Prostate gland (tissue), 2 donors: ENCODE results near the gene WDR5. TPM values are rescaled to one million over a fixed set of nuclear protein-coding genes. Genes with fewer than 3 reads are reported as not detected.
A peak's percentile ranks its signal among the peaks of the same experiment; 100 is the strongest.

Experiments used
- DNase-seq: peaks from one replicate; pipeline ENCODE4 v3.0.0-alpha.2; 2019; ENCODE audit warnings: low spot score
- H3K27ac ChIP-seq, 2 donors: fragments of 200-600 bp; sonication (generic); 2 replicates each; pipeline ENCODE4 v1.5.1; 2017 to 2019
- H3K27me3 ChIP-seq: fragments of 200-600 bp; sonication (generic); replicated peaks from 2 replicates; pipeline ENCODE4 v1.5.1; 2019; ENCODE audit not compliant: insufficient read depth
- H3K36me3 ChIP-seq, 2 donors: fragments of 200-600 bp; sonication (generic); 1 replicate in 1 of 2; 2 replicates in 1 of 2; pipeline versions ENCODE4 v1.5.1 to v1.8.1; 2017 to 2019
- H3K4me1 ChIP-seq: fragments of 200-600 bp; sonication (generic); replicated peaks from 2 replicates; pipeline ENCODE4 v1.5.1; 2019
- H3K4me3 ChIP-seq, 2 donors: fragments of 200-600 bp; sonication (generic); 2 replicates each; pipeline ENCODE4 v1.5.1; 2017 to 2019
- H3K9me3 ChIP-seq: fragments of 200-600 bp; sonication (generic); 2 replicates; pipeline ENCODE4 v1.5.1; 2017
- CTCF ChIP-seq, 4 experiments: fragments of 200-600 bp in 2 of 4; fragments of 450-650 bp in 2 of 4; sonication (generic) in 2 of 4; IDR thresholded peaks; 1 replicate in 3 of 4; 2 replicates in 1 of 4; pipeline ENCODE4 v1.5.1; 2016 to 2019; ENCODE audit warnings: antibody characterized with exemption in 4 of 4, mild to moderate bottlenecking in 2 of 4, moderate library complexity in 2 of 4
- POLR2A ChIP-seq: fragments of 450-650 bp; IDR thresholded peaks from one replicate; pipeline ENCODE4 v1.6.1; 2016; ENCODE audit warnings: antibody characterized with exemption, mild to moderate bottlenecking
- POLR2AphosphoS5 ChIP-seq: sonication (generic); formaldehyde crosslinking; IDR thresholded peaks from one replicate; pipeline ENCODE4 v1.6.1; 2017; ENCODE audit warnings: antibody characterized with exemption
- WGBS: methylation state at CpG from one replicate; pipeline ENCODE4 v1.1.5; 2018; 5-methylcytosine and 5-hydroxymethylcytosine counted together
- intact Hi-C: fragments of 100-400 bp; cut with DNase I; formaldehyde crosslinking; loops from one replicate; pipeline ENCODE4 v1.14.2; 2022
- total RNA-seq, 2 donors: library from RNA; depleted of rRNA; stranded (reverse); fragments of >200 nt; gene quantifications; one replicate each; pipeline ENCODE4 v1.1.0, GENCODE V29; 2016

Gene WDR5
- total RNA-seq, 2 donors from 2014 or later: 28.6 to 67.9 TPM

- DNase-seq: no peak
- no peaks in the 10 kb centered on the region for H3K9me3 ChIP-seq
- H3K4me3 ChIP-seq: no peak overlapping the region
- no peaks in the 10 kb centered on the region for H3K27me3 ChIP-seq
- no peaks in the 10 kb centered on the region for H3K36me3 ChIP-seq
- WGBS: 41% methylated on average over 10 of the region's 20 CpGs
- TF ChIP-seq POLR2AphosphoS5 (no peak), CTCF (IDR thresholded peaks at IDR 0.05) (no peak), POLR2A (no peak)
- H3K27ac ChIP-seq: no peak overlapping the region
- intact Hi-C loops: loop anchor here (10.0 kb wide), 1 partner anchor 569 kb away; no protein-coding TSS in a partner anchor
- no peaks in the 10 kb centered on the region for H3K4me1 ChIP-seq
These were observed 39.5 kb downstream of the WDR5 start for GRCh38 chr9:134175291-134175807.

- 51% methylated on average over 33 of the region's 35 CpGs for whole genome bisulfite sequencing
- H3K27ac ChIP-seq: no peak overlapping the region
- TF ChIP-seq CTCF (IDR thresholded peaks at IDR 0.05): peak in 2 of 4 experiments; percentile 27 to 33
- no peak for TF ChIP-seq POLR2AphosphoS5
- H3K4me1 ChIP-seq: no peaks in the 10 kb centered on the region
- no peaks in the 10 kb centered on the region for H3K9me3 ChIP-seq
- DNase-seq: no peak
- H3K4me3 ChIP-seq: no peak overlapping the region
- no peaks in the 10 kb centered on the region for H3K27me3 ChIP-seq
- intact Hi-C loops: loop anchor here (10.0 kb wide), 1 partner anchor 569 kb away; no protein-coding TSS in a partner anchor
- H3K36me3 ChIP-seq: no peaks in the 10 kb centered on the region
These were observed 40.1 kb downstream of the WDR5 start for GRCh38 chr9:134175808-134176598.

- H3K4me1 ChIP-seq: no peaks in the 10 kb centered on the region
These were observed 40.7 kb downstream of the WDR5 start for GRCh38 chr9:134176599-134176968.

GRCh38 chr9:134177186-134177585 is 41.3 kb downstream of the WDR5 start:
- Histone ChIP-seq H3K27ac (no peak overlapping the region), H3K36me3 (no peaks in the 10 kb centered on the region), H3K9me3 (no peaks in the 10 kb centered on the region), H3K27me3 (no peaks in the 10 kb centered on the region), H3K4me3 (no peak overlapping the region), H3K4me1 (no peaks in the 10 kb centered on the region)
- intact Hi-C loops: loop anchor here (10.0 kb wide), 1 partner anchor 568 kb away; no protein-coding TSS in a partner anchor
- no peak for DNase-seq
- WGBS: 39% methylated on average over 6 of the region's 17 CpGs
- TF ChIP-seq POLR2A (no peak), CTCF (IDR thresholded peaks at IDR 0.05) (no peak), POLR2AphosphoS5 (no peak)

More at GRCh38 chr9:134176599-134176968, 40.7 kb downstream of the WDR5 start:
- intact Hi-C loops: loop anchor here (10.0 kb wide), 1 partner anchor 568 kb away; no protein-coding TSS in a partner anchor
- 54% methylated on average over 6 of the region's 6 CpGs for WGBS
- no peak overlapping the region for H3K4me3 ChIP-seq
- H3K36me3 ChIP-seq: no peaks in the 10 kb centered on the region
- H3K27me3 ChIP-seq: no peaks in the 10 kb centered on the region
- no peak overlapping the region for H3K27ac ChIP-seq
- no peak for DNase-seq
- TF ChIP-seq CTCF (IDR thresholded peaks at IDR 0.05) (no peak), POLR2AphosphoS5 (no peak)
- no peaks in the 10 kb centered on the region for H3K9me3 ChIP-seq
